HEK293T (cell line): ENCODE measurements around the gene ARHGAP8.

ENCODE experiments used
- CTCF ChIA-PET: fragments of 350-600 bp; formaldehyde crosslinking; extraction: SDS; loops from one replicate; lab custom pipeline; 2021; ENCODE audit warnings: antibody characterized with exemption, inconsistent platforms; lab: Yijun Ruan, JAX
- POLR2A ChIA-PET: fragments of 350-600 bp; formaldehyde crosslinking; extraction: SDS; loops from one replicate; lab custom pipeline; 2020; ENCODE audit warnings: antibody characterized with exemption, inconsistent platforms; lab: Yijun Ruan, JAX
- DNase-seq: peaks from one replicate; pipeline ENCODE4 v3.0.0; 2012; ENCODE audit warnings: mixed read lengths; ENCODE audit errors: extremely low spot score
- ARNT ChIP-seq: fragments of 450-650 bp; IDR thresholded peaks from 2 replicates; pipeline ENCODE4 v1.6.1; 2017; ENCODE audit warnings: mild to moderate bottlenecking
- ELF4 ChIP-seq: fragments of 450-650 bp; IDR thresholded peaks from 2 replicates; pipeline ENCODE4 v1.6.1; 2017; ENCODE audit warnings: antibody characterized with exemption
- FOXA1 ChIP-seq: fragments of 450-650 bp; IDR thresholded peaks from 2 replicates; pipeline ENCODE4 v1.6.1; 2016; ENCODE audit warnings: mild to moderate bottlenecking
- HDGF ChIP-seq: fragments of 450-650 bp; IDR thresholded peaks from 2 replicates; pipeline ENCODE4 v1.6.1; 2017; ENCODE audit warnings: antibody characterized with exemption, borderline replicate concordance
- L3MBTL2 ChIP-seq: fragments of 450-650 bp; conservative IDR thresholded peaks from 2 replicates; pipeline ENCODE4 v1.6.1; 2016; ENCODE audit warnings: mild to moderate bottlenecking
- LEF1 ChIP-seq: fragments of 450-650 bp; IDR thresholded peaks from 2 replicates; pipeline ENCODE4 v1.6.1; 2017; ENCODE audit warnings: mild to moderate bottlenecking, borderline replicate concordance
- NFRKB ChIP-seq: fragments of 450-650 bp; IDR thresholded peaks from 2 replicates; pipeline ENCODE4 v1.6.1; 2016; ENCODE audit warnings: mild to moderate bottlenecking, moderate library complexity
- PKNOX1 ChIP-seq: fragments of 450-650 bp; IDR thresholded peaks from 2 replicates; pipeline ENCODE4 v1.6.1; 2016
- SP1 ChIP-seq: fragments of 450-650 bp; IDR thresholded peaks from 2 replicates; pipeline ENCODE4 v1.6.1; 2017
- SUZ12 ChIP-seq: fragments of 450-650 bp; IDR thresholded peaks from 2 replicates; pipeline ENCODE4 v1.6.1; 2016; ENCODE audit warnings: mild to moderate bottlenecking
- TARDBP ChIP-seq: fragments of 450-650 bp; IDR thresholded peaks from 2 replicates; pipeline ENCODE4 v1.6.1; 2016
- ZNF384 ChIP-seq: fragments of 450-650 bp; IDR thresholded peaks from 2 replicates; pipeline ENCODE4 v1.6.1; 2016

Gene ARHGAP8

GRCh38 chr22:44907765-44908737 lies 155.7 kb downstream of the ARHGAP8 start:
- POLR2A ChIA-PET = no interaction called here
- DNase-seq = no peak
- TF ChIP-seq HDGF (no peak), FOXA1 (no peak), NFRKB (no peak), L3MBTL2 (no peak), PKNOX1 (no peak), ELF4 (no peak), LEF1 (no peak)
- CTCF ChIA-PET = interaction anchor here (0.6 kb wide), 1 partner anchor 644 kb away, joined by 3 read pairs; no protein-coding TSS in a partner anchor

- CTCF ChIA-PET = no interaction called here
- TF ChIP-seq ELF4 (no peak), L3MBTL2 (no peak), SUZ12 (no peak), TARDBP (no peak), SP1 (no peak), FOXA1 (no peak), ZNF384 (no peak), ARNT (no peak)
- no peak for DNase-seq
- POLR2A ChIA-PET = no interaction called here
These were observed 156.9 kb downstream of the ARHGAP8 start for GRCh38 chr22:44909241-44909640.
